NCI-H1436 treated with DMSO at 0.1 percent for 48 hours (cell line): Measurements from ENCODE around the gene KIR3DL3.
"Not testable (repeated sequence)": the region's sequence is repeated elsewhere in the genome, so short reads cannot be mapped to it uniquely, and the experiment has no call there.

Experiments used
- DNase-seq: peaks from one replicate; lab custom pipeline; 2025; lab: John Stamatoyannopoulos, UW

KIR3DL3 gene

GRCh38 chr19:54782916-54783315 lies 58.7 kb downstream of the KIR3DL3 start:
- not testable (repeated sequence) for DNase-seq
